HG02642 (cell line): ENCODE measurements around the gene ROR1.

Experiments used
- ATAC-seq: cut with Tn5 transposase; IDR thresholded peaks from one replicate; pipeline ENCODE4 v1.9.1; 2021; ENCODE audit warnings: mild to moderate bottlenecking; ENCODE audit not compliant: unreplicated experiment, poor library complexity

Gene ROR1

GRCh38 chr1:63920154-63921117, 146.6 kb downstream of the ROR1 start:
- ATAC-seq: no peak

GRCh38 chr1:63921359-63921758, 147.5 kb downstream of the ROR1 start:
- no peak for ATAC-seq

GRCh38 chr1:63921802-63922201, 148.0 kb downstream of the ROR1 start:
- no peak for ATAC-seq

- ATAC-seq: no peak
These were observed 149.0 kb downstream of the ROR1 start for GRCh38 chr1:63922848-63923247.

- no peak for ATAC-seq
These were observed 149.5 kb downstream of the ROR1 start for GRCh38 chr1:63923302-63923701.

GRCh38 chr1:63924600-63924999, 150.8 kb downstream of the ROR1 start:
- no peak for ATAC-seq

GRCh38 chr1:63928186-63929105, 154.6 kb downstream of the ROR1 start:
- no peak for ATAC-seq

- ATAC-seq: no peak
These were observed 155.3 kb downstream of the ROR1 start for GRCh38 chr1:63929106-63929478.

GRCh38 chr1:63931468-63931867, 157.7 kb downstream of the ROR1 start:
- no peak for ATAC-seq

- no peak for ATAC-seq
These were observed 160.9 kb downstream of the ROR1 start for GRCh38 chr1:63934697-63935096.

- peak; percentile 39 for ATAC-seq
These were observed 161.3 kb downstream of the ROR1 start for GRCh38 chr1:63935143-63935542.

- ATAC-seq: peak; percentile 73
These were observed 161.7 kb downstream of the ROR1 start for GRCh38 chr1:63935553-63935952.

GRCh38 chr1:63936276-63936675, 162.5 kb downstream of the ROR1 start:
- ATAC-seq: no peak

GRCh38 chr1:63936801-63937200, 163.0 kb downstream of the ROR1 start:
- no peak for ATAC-seq

GRCh38 chr1:63937461-63938022, 163.7 kb downstream of the ROR1 start:
- ATAC-seq: no peak

GRCh38 chr1:63940440-63940839, 166.6 kb downstream of the ROR1 start:
- no peak for ATAC-seq

GRCh38 chr1:63943393-63943792, 169.6 kb downstream of the ROR1 start:
- ATAC-seq: no peak

- ATAC-seq: no peak
These were observed 172.1 kb downstream of the ROR1 start for GRCh38 chr1:63945943-63946342.

GRCh38 chr1:63946866-63947491, 173.2 kb downstream of the ROR1 start:
- no peak for ATAC-seq

GRCh38 chr1:63947904-63948303, 174.1 kb downstream of the ROR1 start:
- no peak for ATAC-seq
